ENCODE measurements around the gene GNAI1.
"Not testable (repeated sequence)": the region's sequence is repeated elsewhere in the genome, so short reads cannot be mapped to it uniquely, and the experiment has no call there.

The GNAI1 gene

GRCh38 chr7:80132594-80132993 is 2.0 kb upstream of the GNAI1 start:
- no peak for DNase-seq (ENCODE audit: low read depth in 2 of 2)

- no peak for DNase-seq (ENCODE audit: low read depth in 2 of 2)
Measured at GRCh38 chr7:80133361-80134114, 1.1 kb upstream of the GNAI1 start.

GRCh38 chr7:80134115-80134535 is 506 bp upstream of the GNAI1 start:
- DNase-seq (ENCODE audit: low read depth in 2 of 2) = no peak

- no peak for DNase-seq (ENCODE audit: low read depth in 2 of 2)
Measured at GRCh38 chr7:80135309-80136104, 876 bp downstream of the GNAI1 start.

- no peak for DNase-seq (ENCODE audit: low read depth in 2 of 2)
Measured at GRCh38 chr7:80136261-80137055, 1.8 kb downstream of the GNAI1 start.

GRCh38 chr7:80137410-80137809 is 2.8 kb downstream of the GNAI1 start:
- no peak for DNase-seq (ENCODE audit: low read depth in 2 of 2)

GRCh38 chr7:80139236-80139635 is 4.6 kb downstream of the GNAI1 start:
- DNase-seq (ENCODE audit: low read depth in 2 of 2) = no peak

GRCh38 chr7:80140388-80140787 is 5.8 kb downstream of the GNAI1 start:
- DNase-seq (ENCODE audit: low read depth in 2 of 2) = no peak

- no peak for DNase-seq (ENCODE audit: low read depth in 2 of 2)
Measured at GRCh38 chr7:80141376-80141775, 6.7 kb downstream of the GNAI1 start.

GRCh38 chr7:80142853-80143580 is 8.4 kb downstream of the GNAI1 start:
- no peak for DNase-seq (ENCODE audit: low read depth in 2 of 2)

- no peak for DNase-seq (ENCODE audit: low read depth in 2 of 2)
Measured at GRCh38 chr7:80145780-80146422, 11.3 kb downstream of the GNAI1 start.

- DNase-seq (ENCODE audit: low read depth in 2 of 2) = no peak
Measured at GRCh38 chr7:80146545-80147182, 12.0 kb downstream of the GNAI1 start.

- DNase-seq (ENCODE audit: low read depth in 2 of 2) = no peak
Measured at GRCh38 chr7:80147543-80148391, 13.1 kb downstream of the GNAI1 start.

- no peak for DNase-seq (ENCODE audit: low read depth in 2 of 2)
Measured at GRCh38 chr7:80150611-80151273, 16.1 kb downstream of the GNAI1 start.

- no peak for DNase-seq (ENCODE audit: low read depth in 2 of 2)
Measured at GRCh38 chr7:80151274-80151665, 16.6 kb downstream of the GNAI1 start.

GRCh38 chr7:80153446-80153845 is 18.8 kb downstream of the GNAI1 start:
- no peak for DNase-seq (ENCODE audit: low read depth in 2 of 2)

GRCh38 chr7:80154656-80155333 is 20.2 kb downstream of the GNAI1 start:
- no peak for DNase-seq (ENCODE audit: low read depth in 2 of 2)

GRCh38 chr7:80155374-80155773 is 20.7 kb downstream of the GNAI1 start:
- DNase-seq (ENCODE audit: low read depth in 2 of 2) = no peak

GRCh38 chr7:80157770-80158169 is 23.1 kb downstream of the GNAI1 start:
- not testable (repeated sequence) for DNase-seq (ENCODE audit: low read depth in 2 of 2)

All from stimulated activated CD4-positive, alpha-beta T cell treated with anti-CD3 and anti-CD28 coated beads, Interleukin-15, amount 100 ng/mL, for 48 hours (primary cell).